Fibroblast of pulmonary artery (primary cell): ENCODE measurements around the gene PSEN2.
"Not testable (repeated sequence)": the region's sequence is repeated elsewhere in the genome, so short reads cannot be mapped to it uniquely, and the experiment has no call there.

Experiments used
- DNase-seq: peaks from one replicate; pipeline ENCODE4 v3.0.0-alpha.2; 2010; ENCODE audit warnings: low read depth
- H3K4me3 ChIP-seq: replicated peaks from 2 replicates; pipeline ENCODE4 v1.5.1; 2011; ENCODE audit warnings: low read depth, mild to moderate bottlenecking, control low read depth, low read length, moderate library complexity
- CTCF ChIP-seq: IDR thresholded peaks from 2 replicates; pipeline ENCODE4 v1.5.1; 2011; ENCODE audit warnings: mild to moderate bottlenecking, control low read depth, low read length, inconsistent platforms; ENCODE audit errors: missing control alignments

Gene PSEN2

GRCh38 chr1:226915672-226915995 lies 45.2 kb downstream of the PSEN2 start:
- H3K4me3 ChIP-seq = no peak overlapping the region
- no peak for DNase-seq
- no peak for TF ChIP-seq CTCF

GRCh38 chr1:226916497-226916896 lies 46.1 kb downstream of the PSEN2 start:
- TF ChIP-seq CTCF = no peak
- no peak overlapping the region for H3K4me3 ChIP-seq

GRCh38 chr1:226919587-226919986 lies 49.2 kb downstream of the PSEN2 start:
- DNase-seq = no peak
- H3K4me3 ChIP-seq = no peak overlapping the region
- TF ChIP-seq CTCF = no peak

More at GRCh38 chr1:226916497-226916896, 46.1 kb downstream of the PSEN2 start:
- no peak for DNase-seq

- no peak overlapping the region for H3K4me3 ChIP-seq
- no peak for DNase-seq
- no peak for TF ChIP-seq CTCF
These were observed 49.6 kb downstream of the PSEN2 start for GRCh38 chr1:226919995-226920394.

- peak; percentile 29 for DNase-seq
- no peak for TF ChIP-seq CTCF
- H3K4me3 ChIP-seq = no peak overlapping the region
These were observed 50.1 kb downstream of the PSEN2 start for GRCh38 chr1:226920446-226920894.

GRCh38 chr1:226921504-226921903 lies 51.1 kb downstream of the PSEN2 start:
- H3K4me3 ChIP-seq = no peak overlapping the region
- TF ChIP-seq CTCF = no peak
- no peak for DNase-seq

- not testable (repeated sequence) for H3K4me3 ChIP-seq, DNase-seq
These were observed 59.1 kb downstream of the PSEN2 start for GRCh38 chr1:226929260-226930111.
